IPS DF 19.7 (cell line): ENCODE measurements around the gene SC5D.

Source experiments
- DNase-seq: peaks from one replicate; pipeline ENCODE4 v3.0.0-alpha.2; 2013; ENCODE audit warnings: low read depth, low spot score

SC5D gene

GRCh38 chr11:121291896-121292494 is 576 bp upstream of the SC5D start:
- no peak for DNase-seq

DNA sequence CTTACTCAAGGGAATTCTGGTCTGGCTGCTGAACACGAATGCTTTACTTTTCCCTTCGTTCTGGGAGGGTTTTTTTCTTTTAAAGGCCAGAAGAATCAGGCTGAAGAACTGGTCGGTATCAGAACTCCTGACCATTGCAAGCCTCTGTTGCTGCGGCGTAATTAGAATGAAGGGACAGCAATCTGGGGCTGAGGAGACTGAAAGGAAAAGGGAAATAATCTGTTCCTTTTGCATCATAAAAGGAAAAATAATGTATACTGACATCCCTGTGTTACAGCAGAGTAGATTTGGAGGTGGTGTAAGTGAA is 670 bp downstream of the SC5D start:
- no peak for DNase-seq

DNA sequence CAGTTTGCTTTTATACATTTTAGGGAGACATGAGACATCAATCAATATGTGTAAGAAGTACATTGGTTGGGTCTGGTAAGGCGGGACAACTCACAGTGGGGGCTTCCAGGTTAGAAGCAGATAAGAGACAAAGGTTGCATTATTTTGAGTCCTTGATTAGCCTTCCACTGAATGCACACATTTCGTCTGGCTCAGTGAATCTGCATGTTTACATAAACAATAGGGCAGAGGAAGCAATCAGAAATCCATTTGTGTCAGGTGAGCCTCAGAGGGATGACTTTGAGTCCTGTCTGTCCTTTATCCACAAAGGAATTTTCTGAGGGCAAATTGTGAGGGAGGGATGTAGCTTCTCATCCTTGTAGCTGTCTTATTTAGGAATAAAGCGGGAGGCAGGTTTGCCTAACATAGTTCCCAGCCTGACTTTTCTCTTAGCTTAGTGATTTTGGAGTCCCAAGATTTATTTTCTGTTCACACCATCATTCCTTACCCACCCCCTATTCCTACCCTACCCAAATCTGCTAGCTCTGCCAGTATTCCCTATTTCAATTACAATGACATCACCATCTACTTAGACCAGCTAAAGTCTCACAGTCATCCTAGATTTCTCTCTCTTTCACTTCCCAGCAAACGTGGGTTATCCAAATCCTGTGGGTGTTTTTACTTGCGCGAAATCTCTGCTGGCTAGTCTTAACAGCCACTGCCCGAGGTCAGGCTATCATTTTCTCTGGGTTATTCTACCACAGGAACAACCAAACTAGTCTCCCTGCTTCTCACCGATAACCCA is 2.9 kb downstream of the SC5D start:
- DNase-seq, result no peak

- DNase-seq, result no peak
Observed at GRCh38 chr11:121297872-121298271, 5.3 kb downstream of the SC5D start.

- DNase-seq, result no peak
Observed at GRCh38 chr11:121298774-121299173, 6.2 kb downstream of the SC5D start.

GRCh38 chr11:121299417-121299816 is 6.8 kb downstream of the SC5D start:
- DNase-seq, result no peak

- no peak for DNase-seq
Observed at GRCh38 chr11:121300313-121300971, 7.9 kb downstream of the SC5D start.

GRCh38 chr11:121300972-121301699 is 8.6 kb downstream of the SC5D start:
- DNase-seq, result no peak

GRCh38 chr11:121304759-121305158 is 12.2 kb downstream of the SC5D start:
- DNase-seq, result no peak

DNA sequence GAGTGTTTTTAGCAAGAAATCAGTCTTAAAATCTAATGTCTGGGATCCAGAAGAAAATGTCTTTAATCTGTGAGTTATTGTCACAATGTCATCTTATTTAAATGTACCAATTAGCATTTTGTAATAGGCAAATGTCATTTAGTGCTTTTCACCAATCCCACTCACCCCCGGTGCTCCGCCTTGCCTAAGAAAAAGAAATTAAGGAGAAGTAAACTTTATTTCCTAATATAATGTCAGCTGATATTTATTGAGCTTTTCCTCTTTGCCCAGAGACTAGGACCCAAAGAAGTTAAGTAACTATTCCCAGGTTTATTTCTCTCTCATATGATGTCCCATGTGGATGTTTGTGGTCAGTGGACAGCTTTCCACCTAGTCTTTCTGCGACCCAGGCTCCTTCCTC is 16.2 kb downstream of the SC5D start:
- DNase-seq, result no peak

DNA sequence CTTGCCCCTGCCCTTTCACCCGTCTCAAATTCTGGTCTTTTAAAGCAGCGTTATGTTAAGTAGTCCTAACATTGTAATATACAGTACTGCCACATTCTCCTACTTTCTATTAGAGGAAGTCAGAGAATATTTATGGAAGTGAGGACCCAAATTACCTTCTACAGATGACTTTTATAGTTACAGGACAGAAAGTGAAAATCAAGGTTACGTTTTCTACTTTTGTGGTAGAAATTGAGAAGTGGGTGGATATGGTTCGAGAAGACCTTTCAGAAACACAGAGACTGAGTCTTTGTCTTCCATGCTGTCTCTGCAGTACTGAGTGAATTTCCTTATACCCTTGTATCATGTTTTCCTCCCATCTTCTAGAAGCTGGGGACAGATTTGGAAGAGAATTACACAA is 17.1 kb downstream of the SC5D start:
- no peak for DNase-seq

GRCh38 chr11:121310908-121311307 is 18.3 kb downstream of the SC5D start:
- no peak for DNase-seq

- DNase-seq, result no peak
Observed at GRCh38 chr11:121311373-121311772, 18.8 kb downstream of the SC5D start.

DNA sequence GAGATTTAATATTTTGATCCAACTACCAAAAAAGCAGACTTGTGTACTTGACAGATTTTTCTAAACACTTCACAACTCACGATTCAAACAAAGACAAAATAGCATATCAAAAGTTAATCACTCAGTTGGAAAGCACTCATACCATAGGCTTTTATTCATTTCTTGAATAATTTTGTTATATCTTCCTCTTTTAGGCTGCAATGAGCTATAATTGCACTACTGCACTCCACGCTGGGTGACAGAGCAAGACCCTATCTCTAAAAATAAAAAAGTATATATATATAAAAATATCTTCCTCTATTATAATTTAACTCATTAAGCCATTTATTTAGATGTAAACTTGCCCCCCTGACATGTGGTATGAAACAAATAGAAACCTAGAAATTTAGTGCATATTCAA is 19.9 kb downstream of the SC5D start:
- DNase-seq, result no peak

GRCh38 chr11:121318848-121319834 is 26.6 kb downstream of the SC5D start:
- DNase-seq, result no peak

DNA sequence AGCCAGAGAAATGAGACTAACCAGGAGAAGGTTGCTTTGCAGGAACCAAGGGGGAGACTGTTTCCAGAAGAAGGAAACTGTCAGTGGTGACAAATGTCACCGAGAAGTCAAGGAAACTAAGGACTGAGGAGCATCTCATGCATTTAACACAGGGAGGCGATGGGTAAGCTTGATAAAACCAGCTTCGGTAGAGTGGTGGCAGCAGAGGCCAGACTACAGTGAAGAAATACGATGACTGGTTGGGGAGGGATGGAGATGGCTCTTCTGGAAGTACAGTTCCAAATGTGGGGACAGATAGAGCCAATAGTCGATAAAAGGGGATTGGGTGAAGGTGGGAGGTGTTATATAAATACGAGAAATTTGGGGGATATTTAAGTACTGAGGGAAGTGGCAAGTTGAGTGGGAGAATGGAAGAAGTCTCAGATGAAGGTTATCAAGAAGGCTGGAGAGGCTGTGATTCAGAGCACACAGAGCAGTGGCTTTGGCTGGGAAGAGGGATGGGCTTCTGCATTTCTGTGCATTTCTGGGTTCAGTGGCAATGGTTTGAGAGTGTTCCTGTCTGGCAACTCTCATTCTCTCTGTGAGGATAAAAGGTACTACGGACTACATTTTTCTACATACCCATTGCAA is 29.2 kb downstream of the SC5D start:
- no peak for DNase-seq

DNA sequence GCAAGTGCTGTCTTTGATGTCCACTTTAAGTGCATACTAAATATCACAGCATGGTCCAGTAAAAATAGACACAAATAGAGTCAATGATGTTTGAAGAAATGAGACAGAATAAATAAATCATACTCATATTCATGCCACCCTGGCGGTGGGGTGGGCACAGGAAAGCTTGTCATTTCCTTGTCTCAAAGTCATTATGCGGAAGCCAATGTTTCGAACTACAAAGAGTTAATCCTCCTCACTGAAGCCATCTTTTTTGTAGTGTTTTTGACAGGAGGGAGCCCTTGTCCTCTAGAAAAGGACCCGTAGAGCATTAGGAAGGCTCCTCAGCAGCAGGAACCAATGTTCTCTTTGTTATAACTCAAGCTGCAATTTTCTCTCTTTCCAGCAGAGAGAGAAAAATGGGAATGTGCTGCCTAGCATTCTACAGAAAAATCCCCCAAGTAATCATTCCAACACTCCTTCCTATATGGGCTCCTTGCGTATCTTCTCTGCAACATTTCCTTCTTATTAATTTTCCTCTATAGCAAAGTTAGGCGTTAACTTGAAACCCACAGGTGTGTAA is 30.6 kb downstream of the SC5D start:
- DNase-seq, result no peak

GRCh38 chr11:121326230-121326629 is 33.7 kb downstream of the SC5D start:
- DNase-seq, result no peak

- DNase-seq, result no peak
Observed at GRCh38 chr11:121327553-121327952, 35.0 kb downstream of the SC5D start.

- no peak for DNase-seq
Observed at GRCh38 chr11:121328176-121328966, 35.8 kb downstream of the SC5D start.
